HEK293T (cell line): Measurements from ENCODE around the gene MAD1L1.

Experiments used
- CTCF ChIA-PET: fragments of 350-600 bp; formaldehyde crosslinking; extraction: SDS; loops from one replicate; lab custom pipeline; 2021; ENCODE audit warnings: antibody characterized with exemption, inconsistent platforms; lab: Yijun Ruan, JAX
- POLR2A ChIA-PET: fragments of 350-600 bp; formaldehyde crosslinking; extraction: SDS; loops from one replicate; lab custom pipeline; 2020; ENCODE audit warnings: antibody characterized with exemption, inconsistent platforms; lab: Yijun Ruan, JAX
- DNase-seq: peaks from one replicate; pipeline ENCODE4 v3.0.0; 2012; ENCODE audit warnings: mixed read lengths; ENCODE audit errors: extremely low spot score
- ARNT ChIP-seq: fragments of 450-650 bp; IDR thresholded peaks from 2 replicates; pipeline ENCODE4 v1.6.1; 2017; ENCODE audit warnings: mild to moderate bottlenecking
- BHLHE40 ChIP-seq: fragments of 450-650 bp; IDR thresholded peaks from 2 replicates; pipeline ENCODE4 v1.6.1; 2016; ENCODE audit warnings: mild to moderate bottlenecking, moderate library complexity, borderline replicate concordance
- CTBP1 ChIP-seq: fragments of 450-650 bp; IDR thresholded peaks from 2 replicates; pipeline ENCODE4 v1.6.1; 2016; ENCODE audit warnings: borderline replicate concordance
- ELF4 ChIP-seq: fragments of 450-650 bp; IDR thresholded peaks from 2 replicates; pipeline ENCODE4 v1.6.1; 2017; ENCODE audit warnings: antibody characterized with exemption
- FOXA1 ChIP-seq: fragments of 450-650 bp; IDR thresholded peaks from 2 replicates; pipeline ENCODE4 v1.6.1; 2016; ENCODE audit warnings: mild to moderate bottlenecking
- FOXK2 ChIP-seq: fragments of 450-650 bp; IDR thresholded peaks from 2 replicates; pipeline ENCODE4 v1.6.1; 2016; ENCODE audit warnings: mild to moderate bottlenecking
- FOXM1 ChIP-seq: fragments of 450-650 bp; IDR thresholded peaks from 2 replicates; pipeline ENCODE4 v1.6.1; 2017; ENCODE audit warnings: mild to moderate bottlenecking, borderline replicate concordance
- HDGF ChIP-seq: fragments of 450-650 bp; IDR thresholded peaks from 2 replicates; pipeline ENCODE4 v1.6.1; 2017; ENCODE audit warnings: antibody characterized with exemption, borderline replicate concordance
- L3MBTL2 ChIP-seq: fragments of 450-650 bp; conservative IDR thresholded peaks from 2 replicates; pipeline ENCODE4 v1.6.1; 2016; ENCODE audit warnings: mild to moderate bottlenecking
- LEF1 ChIP-seq: fragments of 450-650 bp; IDR thresholded peaks from 2 replicates; pipeline ENCODE4 v1.6.1; 2017; ENCODE audit warnings: mild to moderate bottlenecking, borderline replicate concordance
- NFRKB ChIP-seq: fragments of 450-650 bp; IDR thresholded peaks from 2 replicates; pipeline ENCODE4 v1.6.1; 2016; ENCODE audit warnings: mild to moderate bottlenecking, moderate library complexity
- SP1 ChIP-seq: fragments of 450-650 bp; IDR thresholded peaks from 2 replicates; pipeline ENCODE4 v1.6.1; 2017
- SUZ12 ChIP-seq: fragments of 450-650 bp; IDR thresholded peaks from 2 replicates; pipeline ENCODE4 v1.6.1; 2016; ENCODE audit warnings: mild to moderate bottlenecking
- TARDBP ChIP-seq: fragments of 450-650 bp; IDR thresholded peaks from 2 replicates; pipeline ENCODE4 v1.6.1; 2016
- ZNF384 ChIP-seq: fragments of 450-650 bp; IDR thresholded peaks from 2 replicates; pipeline ENCODE4 v1.6.1; 2016
- TF ChIP-seq, protein P1 (sequence below): fragments of 450-650 bp; IDR thresholded peaks from 2 replicates; pipeline ENCODE4 v1.6.1; 2016

MAD1L1 gene

DNA sequence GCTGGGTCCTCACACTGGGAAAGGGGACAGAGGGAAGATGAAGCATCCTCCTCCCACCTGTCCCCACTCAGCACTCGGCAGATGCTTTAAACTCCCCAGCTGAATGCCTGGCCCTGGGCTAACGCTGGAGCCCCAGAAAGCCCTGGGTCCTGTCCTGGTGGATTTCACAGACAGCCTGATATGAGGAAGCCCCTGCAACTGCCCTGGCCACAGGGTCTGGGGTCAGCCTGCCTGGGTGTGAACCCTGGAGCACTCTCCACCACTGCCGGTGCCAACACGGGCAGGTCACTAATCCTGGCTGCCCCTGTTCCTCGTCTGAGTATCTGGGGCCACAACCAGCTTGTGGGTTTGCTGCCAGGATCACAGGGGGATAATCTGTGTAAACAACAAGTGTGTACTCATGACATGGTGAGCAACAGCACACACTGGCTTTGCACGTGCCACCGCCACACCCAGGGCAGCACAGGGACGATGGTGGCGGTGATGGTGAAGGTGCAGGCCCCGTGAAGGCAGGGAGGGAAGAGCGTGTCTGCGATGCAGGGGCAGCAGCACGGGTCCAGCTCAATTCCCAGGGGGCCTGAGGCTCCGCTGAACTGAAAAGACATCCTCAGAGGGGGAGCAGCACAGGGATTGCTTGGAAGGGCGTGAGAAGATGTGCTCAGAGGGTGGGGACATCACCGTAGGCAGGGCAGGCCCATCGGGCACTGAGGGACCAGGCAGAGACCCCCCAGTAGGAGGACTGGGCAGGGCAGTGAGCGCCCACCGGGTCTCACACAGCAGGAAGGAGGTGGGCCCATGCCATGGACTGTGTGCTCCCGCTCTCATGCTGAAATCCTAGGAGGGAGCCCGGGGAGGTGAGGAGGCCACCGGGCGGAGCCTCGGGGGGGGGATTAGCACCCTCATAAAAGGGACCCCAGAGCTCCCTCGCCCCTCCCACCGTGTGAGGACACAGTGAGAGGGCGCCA is 238.7 kb downstream of the MAD1L1 start:
- ChIA-PET CTCF (no interaction called here), POLR2A (no interaction called here)
- no peak for DNase-seq
- TF ChIP-seq, protein P1, sequence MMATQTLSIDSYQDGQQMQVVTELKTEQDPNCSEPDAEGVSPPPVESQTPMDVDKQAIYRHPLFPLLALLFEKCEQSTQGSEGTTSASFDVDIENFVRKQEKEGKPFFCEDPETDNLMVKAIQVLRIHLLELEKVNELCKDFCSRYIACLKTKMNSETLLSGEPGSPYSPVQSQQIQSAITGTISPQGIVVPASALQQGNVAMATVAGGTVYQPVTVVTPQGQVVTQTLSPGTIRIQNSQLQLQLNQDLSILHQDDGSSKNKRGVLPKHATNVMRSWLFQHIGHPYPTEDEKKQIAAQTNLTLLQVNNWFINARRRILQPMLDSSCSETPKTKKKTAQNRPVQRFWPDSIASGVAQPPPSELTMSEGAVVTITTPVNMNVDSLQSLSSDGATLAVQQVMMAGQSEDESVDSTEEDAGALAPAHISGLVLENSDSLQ, result no peak

- TF ChIP-seq, protein P1, result no peak
- TF ChIP-seq ZNF384, result no peak
- no peak for TF ChIP-seq FOXK2
- no peak for TF ChIP-seq SP1
- DNase-seq, result no peak
- ChIA-PET POLR2A (no interaction called here), CTCF (no interaction called here)
Measured at GRCh38 chr7:1993031-1993695, 239.6 kb downstream of the MAD1L1 start.

- TF ChIP-seq NFRKB (no peak), BHLHE40 (no peak), LEF1 (no peak), ELF4 (no peak), L3MBTL2 (no peak), ARNT (no peak), CTBP1 (no peak), FOXA1 (no peak), SP1 (no peak), TARDBP (no peak), HDGF (no peak), ZNF384 (no peak), FOXM1 (no peak), FOXK2 (no peak), SUZ12 (no peak)
- TF ChIP-seq, protein P1, result no peak
- ChIA-PET CTCF (no interaction called here), POLR2A (no interaction called here)
- DNase-seq, result no peak
Measured at GRCh38 chr7:1992554-1992953, 240.2 kb downstream of the MAD1L1 start.

DNA sequence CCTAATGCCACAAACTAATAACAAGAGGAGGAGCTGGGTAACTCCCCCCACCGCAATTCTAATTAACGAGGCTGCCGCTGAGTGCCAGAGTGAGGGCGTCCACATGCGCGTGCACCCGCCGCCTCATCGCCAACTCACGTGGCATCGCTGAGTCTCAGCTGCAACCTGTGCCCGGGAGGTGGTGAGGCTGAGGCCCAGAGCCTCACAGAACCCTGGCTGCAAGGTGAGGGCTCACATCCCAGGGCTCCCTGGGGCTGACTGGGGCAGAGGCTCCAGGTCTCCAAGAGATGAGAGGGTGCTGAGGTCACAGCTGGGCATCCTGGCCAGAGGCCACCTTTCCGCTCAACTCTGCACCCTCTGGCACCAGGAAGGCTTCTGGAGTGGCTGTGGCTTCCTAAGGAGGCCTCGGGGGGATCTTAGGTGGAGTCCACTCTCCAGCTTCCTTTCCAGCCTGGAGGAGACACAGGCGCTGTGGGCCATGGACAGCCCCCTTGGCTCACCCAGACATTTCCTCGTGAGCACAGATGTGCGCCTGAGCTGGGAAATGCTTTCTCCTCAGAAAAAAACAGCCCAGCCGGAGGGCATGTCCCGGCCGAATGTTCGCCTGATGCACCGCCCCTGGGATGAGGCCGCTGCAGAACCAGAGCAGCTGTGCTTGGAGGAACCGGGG is 242.6 kb downstream of the MAD1L1 start:
- ChIA-PET POLR2A (no interaction called here), CTCF (no interaction called here)
- TF ChIP-seq HDGF, result no peak
- TF ChIP-seq FOXA1, result no peak
- no peak for TF ChIP-seq ZNF384
- no peak for TF ChIP-seq ARNT
- TF ChIP-seq NFRKB, result no peak
- TF ChIP-seq, protein P1, result no peak
- TF ChIP-seq FOXM1, result no peak

GRCh38 chr7:1989049-1989860 is 243.5 kb downstream of the MAD1L1 start:
- POLR2A ChIA-PET, result no interaction called here
- DNase-seq, result no peak
- TF ChIP-seq, protein P1, result no peak
- CTCF ChIA-PET, result no interaction called here

More for the DNA sequence above, 242.6 kb downstream of the MAD1L1 start:
- DNase-seq, result no peak
